Measurements from ENCODE around the gene SPRR1B. TPM values are rescaled to one million over a fixed set of nuclear protein-coding genes. Genes with fewer than 3 reads are reported as not detected.

SPRR1B gene
- polyA plus RNA-seq, 4 donors = 0.27 to 3.2 (median 1.6) TPM; not detected in 1

GRCh38 chr1:153024413-153024812, 6.6 kb upstream of the SPRR1B start:
- Histone ChIP-seq H3K27me3 (ENCODE audit: control insufficient read depth in 3 of 3, insufficient read depth in 3 of 3, low read length in 3 of 3) (no peaks in the 10 kb centered on the region), H3K9me3 (ENCODE audit: control insufficient read depth in 2 of 2, insufficient read depth in 1 of 2, low read depth in 1 of 2, low read length in 1 of 2) (no peaks in the 10 kb centered on the region), H3K4me1 (ENCODE audit: control insufficient read depth in 3 of 3, insufficient read depth in 2 of 3, low read depth in 1 of 3, low read length in 2 of 3) (no peaks in the 10 kb centered on the region), H3K36me3 (ENCODE audit: control insufficient read depth in 3 of 3, insufficient read depth in 2 of 3, low read depth in 1 of 3, low read length in 3 of 3) (no peaks in the 10 kb centered on the region), H3K27ac (ENCODE audit: low read depth in 1 of 3, low read length in 2 of 3) (no peak overlapping the region), H3K4me3 (ENCODE audit: low read depth in 1 of 3, low read length in 3 of 3) (no peak overlapping the region)
- WGBS, 3 donors = 83 to 84% (median 84%) methylated on average over 1 of the region's 1 CpG
- FAIRE-seq (no peak), DNase-seq (no peak)

GRCh38 chr1:153025797-153026196, 5.2 kb upstream of the SPRR1B start:
- Histone ChIP-seq H3K27ac (ENCODE audit: low read depth in 1 of 3, low read length in 2 of 3) (no peak overlapping the region), H3K4me1 (ENCODE audit: control insufficient read depth in 3 of 3, insufficient read depth in 2 of 3, low read depth in 1 of 3, low read length in 2 of 3) (no peaks in the 10 kb centered on the region), H3K27me3 (ENCODE audit: control insufficient read depth in 3 of 3, insufficient read depth in 3 of 3, low read length in 3 of 3) (no peaks in the 10 kb centered on the region), H3K4me3 (ENCODE audit: low read depth in 1 of 3, low read length in 3 of 3) (no peak overlapping the region), H3K36me3 (ENCODE audit: control insufficient read depth in 3 of 3, insufficient read depth in 2 of 3, low read depth in 1 of 3, low read length in 3 of 3) (no peaks in the 10 kb centered on the region), H3K9me3 (ENCODE audit: control insufficient read depth in 2 of 2, insufficient read depth in 1 of 2, low read depth in 1 of 2, low read length in 1 of 2) (no peaks in the 10 kb centered on the region)
- FAIRE-seq = no peak
- DNase-seq = no peak
- WGBS, 3 donors = 77 to 84% (median 81%) methylated on average over 1 of the region's 1 CpG

GRCh38 chr1:153028766-153029165, 2.2 kb upstream of the SPRR1B start:
- H3K36me3 ChIP-seq (ENCODE audit: control insufficient read depth in 3 of 3, insufficient read depth in 2 of 3, low read depth in 1 of 3, low read length in 3 of 3) = no peaks in the 10 kb centered on the region
- no peak overlapping the region for H3K4me3 ChIP-seq (ENCODE audit: low read depth in 1 of 3, low read length in 3 of 3)
- 59 to 92% (median 68%) methylated on average over 1 of the region's 1 CpG for WGBS, 3 donors

GRCh38 chr1:153032073-153032472, 1.1 kb downstream of the SPRR1B start:
- Histone ChIP-seq H3K36me3 (ENCODE audit: control insufficient read depth in 3 of 3, insufficient read depth in 2 of 3, low read depth in 1 of 3, low read length in 3 of 3) (no peaks in the 10 kb centered on the region), H3K9me3 (ENCODE audit: control insufficient read depth in 2 of 2, insufficient read depth in 1 of 2, low read depth in 1 of 2, low read length in 1 of 2) (no peaks in the 10 kb centered on the region), H3K4me3 (ENCODE audit: low read depth in 1 of 3, low read length in 3 of 3) (no peak overlapping the region), H3K27ac (ENCODE audit: low read depth in 1 of 3, low read length in 2 of 3) (no peak overlapping the region), H3K27me3 (ENCODE audit: control insufficient read depth in 3 of 3, insufficient read depth in 3 of 3, low read length in 3 of 3) (no peaks in the 10 kb centered on the region), H3K4me1 (ENCODE audit: control insufficient read depth in 3 of 3, insufficient read depth in 2 of 3, low read depth in 1 of 3, low read length in 2 of 3) (no peaks in the 10 kb centered on the region)
- FAIRE-seq (no peak), DNase-seq (no peak)

More at GRCh38 chr1:153028766-153029165, 2.2 kb upstream of the SPRR1B start:
- H3K9me3 ChIP-seq (ENCODE audit: control insufficient read depth in 2 of 2, insufficient read depth in 1 of 2, low read depth in 1 of 2, low read length in 1 of 2) = no peaks in the 10 kb centered on the region
- no peaks in the 10 kb centered on the region for H3K4me1 ChIP-seq (ENCODE audit: control insufficient read depth in 3 of 3, insufficient read depth in 2 of 3, low read depth in 1 of 3, low read length in 2 of 3)
- FAIRE-seq = no peak
- no peak for DNase-seq
- H3K27ac ChIP-seq (ENCODE audit: low read depth in 1 of 3, low read length in 2 of 3) = no peak overlapping the region
- H3K27me3 ChIP-seq (ENCODE audit: control insufficient read depth in 3 of 3, insufficient read depth in 3 of 3, low read length in 3 of 3) = no peaks in the 10 kb centered on the region

GRCh38 chr1:153032677-153033308, 1.8 kb downstream of the SPRR1B start:
- DNase-seq (peak in 1 of 2 donors; percentile 6), FAIRE-seq (no peak)
- Histone ChIP-seq H3K4me1 (ENCODE audit: control insufficient read depth in 3 of 3, insufficient read depth in 2 of 3, low read depth in 1 of 3, low read length in 2 of 3) (no peaks in the 10 kb centered on the region), H3K9me3 (ENCODE audit: control insufficient read depth in 2 of 2, insufficient read depth in 1 of 2, low read depth in 1 of 2, low read length in 1 of 2) (no peaks in the 10 kb centered on the region), H3K27ac (ENCODE audit: low read depth in 1 of 3, low read length in 2 of 3) (no peak overlapping the region), H3K27me3 (ENCODE audit: control insufficient read depth in 3 of 3, insufficient read depth in 3 of 3, low read length in 3 of 3) (no peaks in the 10 kb centered on the region), H3K4me3 (ENCODE audit: low read depth in 1 of 3, low read length in 3 of 3) (no peak overlapping the region), H3K36me3 (ENCODE audit: control insufficient read depth in 3 of 3, insufficient read depth in 2 of 3, low read depth in 1 of 3, low read length in 3 of 3) (no peaks in the 10 kb centered on the region)
- WGBS, 3 donors = 35 to 52% (median 49%) methylated on average over 3 of the region's 3 CpGs

GRCh38 chr1:153035211-153035610, 4.2 kb downstream of the SPRR1B start:
- DNase-seq (peak in 1 of 2 donors; percentile 2), FAIRE-seq (no peak)
- Histone ChIP-seq H3K4me1 (ENCODE audit: control insufficient read depth in 3 of 3, insufficient read depth in 2 of 3, low read depth in 1 of 3, low read length in 2 of 3) (no peaks in the 10 kb centered on the region), H3K27ac (ENCODE audit: low read depth in 1 of 3, low read length in 2 of 3) (no peak overlapping the region), H3K4me3 (ENCODE audit: low read depth in 1 of 3, low read length in 3 of 3) (no peak overlapping the region), H3K36me3 (ENCODE audit: control insufficient read depth in 3 of 3, insufficient read depth in 2 of 3, low read depth in 1 of 3, low read length in 3 of 3) (no peaks in the 10 kb centered on the region), H3K9me3 (ENCODE audit: control insufficient read depth in 2 of 2, insufficient read depth in 1 of 2, low read depth in 1 of 2, low read length in 1 of 2) (no peaks in the 10 kb centered on the region), H3K27me3 (ENCODE audit: control insufficient read depth in 3 of 3, insufficient read depth in 3 of 3, low read length in 3 of 3) (no peaks in the 10 kb centered on the region)
- 69 to 70% (median 69%) methylated on average over 1 of the region's 1 CpG for WGBS, 3 donors

- Histone ChIP-seq H3K4me1 (ENCODE audit: control insufficient read depth in 3 of 3, insufficient read depth in 2 of 3, low read depth in 1 of 3, low read length in 2 of 3) (no peaks in the 10 kb centered on the region), H3K36me3 (ENCODE audit: control insufficient read depth in 3 of 3, insufficient read depth in 2 of 3, low read depth in 1 of 3, low read length in 3 of 3) (no peaks in the 10 kb centered on the region), H3K9me3 (ENCODE audit: control insufficient read depth in 2 of 2, insufficient read depth in 1 of 2, low read depth in 1 of 2, low read length in 1 of 2) (no peaks in the 10 kb centered on the region), H3K27me3 (ENCODE audit: control insufficient read depth in 3 of 3, insufficient read depth in 3 of 3, low read length in 3 of 3) (no peaks in the 10 kb centered on the region), H3K4me3 (ENCODE audit: low read depth in 1 of 3, low read length in 3 of 3) (no peak within 1 kb of the TSS), H3K27ac (ENCODE audit: low read depth in 1 of 3, low read length in 2 of 3) (no peak within 1 kb of the TSS)
- 60 to 66% (median 60%) methylated on average over 4 of the region's 4 CpGs for WGBS, 3 donors
- DNase-seq = no peak
- FAIRE-seq = no peak
Observed at GRCh38 chr1:153040950-153041631, 10.1 kb downstream of the SPRR1B start, which contains the start of gene SPRR2D. Gene SPRR2D (minus strand): TSS chr1:153041120. CDS start chr1:153040346, 774 bp downstream.

GRCh38 chr1:153049211-153049610, 18.2 kb downstream of the SPRR1B start:
- no peak for DNase-seq
- no peak for FAIRE-seq
- H3K27ac ChIP-seq (ENCODE audit: low read depth in 1 of 3, low read length in 2 of 3) = no peak overlapping the region
- H3K9me3 ChIP-seq (ENCODE audit: control insufficient read depth in 2 of 2, insufficient read depth in 1 of 2, low read depth in 1 of 2, low read length in 1 of 2) = no peaks in the 10 kb centered on the region
- peaks cover 0 to 4% (median 0%) of the 10 kb centered on the region in 3 donors for H3K27me3 ChIP-seq (ENCODE audit: control insufficient read depth in 3 of 3, insufficient read depth in 3 of 3, low read length in 3 of 3)
- 72 to 94% (median 82%) methylated on average over 2 of the region's 2 CpGs for whole genome bisulfite sequencing, 3 donors
- H3K4me1 ChIP-seq (ENCODE audit: control insufficient read depth in 3 of 3, insufficient read depth in 2 of 3, low read depth in 1 of 3, low read length in 2 of 3) = no peaks in the 10 kb centered on the region
- no peak overlapping the region for H3K4me3 ChIP-seq (ENCODE audit: low read depth in 1 of 3, low read length in 3 of 3)
- no peaks in the 10 kb centered on the region for H3K36me3 ChIP-seq (ENCODE audit: control insufficient read depth in 3 of 3, insufficient read depth in 2 of 3, low read depth in 1 of 3, low read length in 3 of 3)

Data from small intestine (tissue), 7 donors.